ENCODE results near the gene RAB38. TPM values are rescaled to one million over a fixed set of nuclear protein-coding genes. Genes with fewer than 3 reads are reported as not detected.

RAB38 gene
- total and polyA plus RNA-seq, 7 donors = 0.20 to 0.63 (median 0.24) TPM; not detected in 1

DNA sequence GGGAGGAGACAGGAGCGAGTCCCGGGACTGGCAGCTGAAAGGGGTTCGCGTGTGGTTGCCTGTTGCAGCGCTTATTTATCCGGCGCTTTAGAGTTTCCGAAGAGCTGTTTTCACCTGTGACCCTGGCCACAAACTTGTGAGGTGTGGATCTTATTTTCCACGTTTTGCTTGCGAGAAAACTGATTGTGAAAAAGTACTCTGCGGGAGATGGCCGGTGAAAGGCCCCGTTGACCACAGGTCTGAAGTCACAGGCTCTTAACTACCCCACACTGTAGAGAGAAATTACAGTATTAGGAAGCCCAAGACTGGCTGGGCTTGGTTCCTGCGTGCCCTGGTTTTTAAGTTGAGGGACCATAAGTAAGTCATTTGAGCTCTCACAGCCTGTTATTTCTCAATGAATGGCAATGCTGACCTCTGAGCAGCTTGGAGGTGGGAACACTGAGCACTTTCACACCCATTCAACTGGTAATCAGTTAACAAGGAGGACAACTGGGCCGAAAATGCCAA, 379 bp upstream of the RAB38 start:
- intact Hi-C loops (cut with DNase I) = loop anchor here in 1 of 2 donors (10.0 kb wide), 1 partner anchor 61 kb away; no protein-coding TSS in a partner anchor
- DNase-seq = no peak
- peak in 3 of 4 donors; percentile 30 to 59 (median 33) for ATAC-seq
- Histone ChIP-seq H3K27ac (no peak overlapping the region), H3K4me3 (peak overlapping the region; percentile 66), H3K4me1 (no peaks in the 10 kb centered on the region), H3K9me3 (no peaks in the 10 kb centered on the region), H3K27me3 (ENCODE audit: insufficient read depth in 3 of 3, low read length in 2 of 3) (no peaks in the 10 kb centered on the region), H3K36me3 (ENCODE audit: insufficient read depth in 1 of 2, low read depth in 1 of 2) (no peaks in the 10 kb centered on the region)
- TF ChIP-seq, protein P1, sequence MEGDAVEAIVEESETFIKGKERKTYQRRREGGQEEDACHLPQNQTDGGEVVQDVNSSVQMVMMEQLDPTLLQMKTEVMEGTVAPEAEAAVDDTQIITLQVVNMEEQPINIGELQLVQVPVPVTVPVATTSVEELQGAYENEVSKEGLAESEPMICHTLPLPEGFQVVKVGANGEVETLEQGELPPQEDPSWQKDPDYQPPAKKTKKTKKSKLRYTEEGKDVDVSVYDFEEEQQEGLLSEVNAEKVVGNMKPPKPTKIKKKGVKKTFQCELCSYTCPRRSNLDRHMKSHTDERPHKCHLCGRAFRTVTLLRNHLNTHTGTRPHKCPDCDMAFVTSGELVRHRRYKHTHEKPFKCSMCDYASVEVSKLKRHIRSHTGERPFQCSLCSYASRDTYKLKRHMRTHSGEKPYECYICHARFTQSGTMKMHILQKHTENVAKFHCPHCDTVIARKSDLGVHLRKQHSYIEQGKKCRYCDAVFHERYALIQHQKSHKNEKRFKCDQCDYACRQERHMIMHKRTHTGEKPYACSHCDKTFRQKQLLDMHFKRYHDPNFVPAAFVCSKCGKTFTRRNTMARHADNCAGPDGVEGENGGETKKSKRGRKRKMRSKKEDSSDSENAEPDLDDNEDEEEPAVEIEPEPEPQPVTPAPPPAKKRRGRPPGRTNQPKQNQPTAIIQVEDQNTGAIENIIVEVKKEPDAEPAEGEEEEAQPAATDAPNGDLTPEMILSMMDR (IDR thresholded peaks at IDR 0.05) = no peak
- WGBS, 3 donors = 23 to 47% (median 28%) methylated on average over 15 of the region's 15 CpGs

DNA sequence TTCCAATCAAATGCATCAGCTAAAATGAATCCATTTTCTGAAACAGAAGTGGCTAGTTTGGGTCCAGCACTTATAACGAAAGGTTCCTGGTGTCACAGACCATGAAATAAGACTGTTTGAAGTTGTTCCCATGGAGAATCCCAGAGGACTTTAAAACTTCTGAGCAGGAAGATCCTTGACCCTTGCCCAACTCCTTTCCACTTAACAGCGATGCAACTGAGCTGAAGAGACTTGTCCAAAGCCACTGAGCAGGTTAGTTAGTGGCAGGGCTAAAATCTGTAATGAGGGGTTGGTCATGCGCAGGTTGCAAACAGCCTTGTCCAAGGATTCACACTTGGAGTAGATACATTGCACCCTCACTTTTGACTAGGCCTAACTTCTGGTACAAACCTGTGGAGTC, 1.3 kb downstream of the RAB38 start:
- TF ChIP-seq, protein P1 (IDR thresholded peaks at IDR 0.05) = no peak
- no peaks in the 10 kb centered on the region for H3K27me3 ChIP-seq (ENCODE audit: insufficient read depth in 3 of 3, low read length in 2 of 3)
- intact Hi-C loops (cut with DNase I) = loop anchor here in 1 of 2 donors (10.0 kb wide), 1 partner anchor 59 kb away; no protein-coding TSS in a partner anchor
- ATAC-seq = no peak
- no peak for DNase-seq
- H3K4me1 ChIP-seq = no peaks in the 10 kb centered on the region
- H3K36me3 ChIP-seq (ENCODE audit: insufficient read depth in 1 of 2, low read depth in 1 of 2) = no peaks in the 10 kb centered on the region
- WGBS, 3 donors = 72 to 82% (median 74%) methylated on average over 3 of the region's 3 CpGs
- H3K27ac ChIP-seq = no peak overlapping the region
- H3K4me3 ChIP-seq = no peak overlapping the region
- no peaks in the 10 kb centered on the region for H3K9me3 ChIP-seq

DNA sequence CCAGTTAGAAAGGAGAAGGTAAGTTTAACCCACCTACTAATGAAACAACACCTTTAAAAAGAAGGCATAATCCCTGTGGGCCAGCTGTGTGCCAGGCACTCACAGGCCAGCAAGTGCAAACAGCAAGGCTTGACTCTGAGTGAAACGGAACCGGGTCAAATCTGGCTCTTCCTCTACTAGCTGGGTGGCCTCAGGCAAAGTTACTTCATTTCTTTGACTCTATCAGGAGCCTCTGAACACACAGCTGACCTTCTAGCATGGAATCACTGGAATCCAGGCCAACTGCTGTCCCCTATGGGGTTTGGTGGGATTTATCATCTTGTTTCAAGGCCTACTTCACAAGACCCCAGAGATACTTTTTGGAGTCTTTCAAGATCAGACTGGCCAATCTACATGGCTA, 3.3 kb downstream of the RAB38 start:
- Histone ChIP-seq H3K9me3 (no peaks in the 10 kb centered on the region), H3K27me3 (ENCODE audit: insufficient read depth in 3 of 3, low read length in 2 of 3) (no peaks in the 10 kb centered on the region), H3K4me3 (no peak overlapping the region), H3K4me1 (no peaks in the 10 kb centered on the region), H3K36me3 (ENCODE audit: insufficient read depth in 1 of 2, low read depth in 1 of 2) (no peaks in the 10 kb centered on the region), H3K27ac (no peak overlapping the region)
- TF ChIP-seq, protein P1 (IDR thresholded peaks at IDR 0.05) = no peak
- DNase-seq = no peak
- no peak for ATAC-seq
- intact Hi-C loops (cut with DNase I) = loop anchor here in 1 of 2 donors (10.0 kb wide), 1 partner anchor 57 kb away; no protein-coding TSS in a partner anchor
- 47 to 73% (median 56%) methylated on average over 2 of the region's 2 CpGs for WGBS, 3 donors

DNA sequence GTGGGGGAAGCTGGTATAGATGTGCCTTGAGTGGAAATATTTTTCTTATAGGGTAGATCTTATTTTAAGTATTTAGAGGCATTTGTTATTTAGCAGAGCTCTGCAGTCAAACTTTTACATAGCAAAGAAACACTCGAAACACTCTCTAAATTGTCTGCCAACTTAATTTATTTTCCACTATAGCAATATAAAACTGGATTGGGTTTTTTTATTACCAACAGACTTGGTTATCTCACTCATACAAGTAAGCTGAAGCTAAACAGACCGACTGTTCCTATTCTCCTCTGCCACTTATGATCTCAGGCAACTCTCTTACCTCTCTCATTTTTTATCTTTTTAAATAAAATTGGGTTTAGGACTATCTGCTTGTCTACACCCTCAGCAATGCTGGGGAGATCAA, 4.6 kb downstream of the RAB38 start:
- Histone ChIP-seq H3K36me3 (ENCODE audit: insufficient read depth in 1 of 2, low read depth in 1 of 2) (no peaks in the 10 kb centered on the region), H3K27me3 (ENCODE audit: insufficient read depth in 3 of 3, low read length in 2 of 3) (no peaks in the 10 kb centered on the region), H3K27ac (no peak overlapping the region), H3K4me3 (no peak overlapping the region), H3K9me3 (no peaks in the 10 kb centered on the region), H3K4me1 (no peaks in the 10 kb centered on the region)
- 94 to 98% (median 95%) methylated on average over 2 of the region's 2 CpGs for WGBS, 3 donors
- no peak for DNase-seq
- no peak for ATAC-seq
- TF ChIP-seq, protein P1 (IDR thresholded peaks at IDR 0.05) = no peak
- intact Hi-C loops (cut with DNase I) = loop anchor here in 1 of 2 donors (10.0 kb wide), 1 partner anchor 56 kb away; no protein-coding TSS in a partner anchor

DNA sequence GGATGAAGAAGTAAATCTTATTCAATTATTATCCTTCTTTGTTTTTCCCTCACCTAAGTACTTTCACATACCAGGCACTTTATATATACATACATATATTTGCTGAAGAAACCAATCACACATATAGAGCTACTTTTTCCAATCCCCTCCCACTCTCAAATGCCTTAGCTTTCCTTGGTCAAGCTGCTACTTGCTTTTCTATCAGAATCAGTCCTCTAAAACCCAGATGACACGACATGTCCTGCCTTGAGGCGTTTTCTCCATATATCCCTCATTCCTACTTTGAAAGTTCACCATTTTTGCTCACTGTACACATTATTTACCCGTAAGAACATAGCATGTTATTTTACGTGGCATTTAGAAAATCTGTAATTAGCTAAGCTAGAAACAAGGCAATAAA, 5.4 kb downstream of the RAB38 start:
- no peak for DNase-seq
- TF ChIP-seq, protein P1 (IDR thresholded peaks at IDR 0.05) = no peak
- 92 to 96% (median 95%) methylated on average over 4 of the region's 4 CpGs for WGBS, 3 donors
- ATAC-seq = no peak
- Histone ChIP-seq H3K36me3 (ENCODE audit: insufficient read depth in 1 of 2, low read depth in 1 of 2) (no peaks in the 10 kb centered on the region), H3K27ac (no peak overlapping the region), H3K9me3 (no peaks in the 10 kb centered on the region), H3K4me1 (no peaks in the 10 kb centered on the region), H3K4me3 (no peak overlapping the region), H3K27me3 (ENCODE audit: insufficient read depth in 3 of 3, low read length in 2 of 3) (no peaks in the 10 kb centered on the region)
- intact Hi-C loops (cut with DNase I) = loop anchor here in 1 of 2 donors (10.0 kb wide), 1 partner anchor 55 kb away; no protein-coding TSS in a partner anchor
